Skin of body (tissue), 2 donors: ENCODE data around the gene VPS26C. TPM values are rescaled to one million over a fixed set of nuclear protein-coding genes. Genes with fewer than 3 reads are reported as not detected.
A peak's percentile ranks its signal among the peaks of the same experiment; 100 is the strongest.
"Not testable (repeated sequence)": the region's sequence is repeated elsewhere in the genome, so short reads cannot be mapped to it uniquely, and the experiment has no call there.

ENCODE experiments used
- DNase-seq: peaks from one replicate; lab custom pipeline; 2025; lab: John Stamatoyannopoulos, UW
- total RNA-seq: library from RNA; depleted of rRNA; stranded (reverse); fragments of >200 nt; gene quantifications from one replicate; pipeline ENCODE4 v1.2.3, GENCODE V29; 2014

Gene VPS26C
- total RNA-seq: 47.7 TPM

- peak; percentile 99 for DNase-seq
Observed at GRCh38 chr21:37267269-37268185, at the start of gene VPS26C. Gene VPS26C (minus strand): TSS chr21:37267334. CDS start chr21:37267294, 40 bp downstream.

GRCh38 chr21:37316072-37316471 is 48.9 kb upstream of the VPS26C start:
- DNase-seq: not testable (repeated sequence)

GRCh38 chr21:37300114-37300751 is 33.1 kb upstream of the VPS26C start:
- no peak for DNase-seq

GRCh38 chr21:37297364-37297763 is 30.2 kb upstream of the VPS26C start:
- DNase-seq: no peak

GRCh38 chr21:37294679-37295078 is 27.5 kb upstream of the VPS26C start:
- peak; percentile 13 for DNase-seq

- no peak for DNase-seq
Observed at GRCh38 chr21:37292941-37293340, 25.8 kb upstream of the VPS26C start.

GRCh38 chr21:37292041-37292440 is 24.9 kb upstream of the VPS26C start:
- no peak for DNase-seq

- DNase-seq: not testable (repeated sequence)
Observed at GRCh38 chr21:37283191-37283710, 16.1 kb upstream of the VPS26C start.

GRCh38 chr21:37282602-37283001 is 15.5 kb upstream of the VPS26C start:
- not testable (repeated sequence) for DNase-seq

GRCh38 chr21:37281993-37282392 is 14.9 kb upstream of the VPS26C start:
- DNase-seq: no peak

GRCh38 chr21:37281579-37281978 is 14.4 kb upstream of the VPS26C start:
- no peak for DNase-seq

- not testable (repeated sequence) for DNase-seq
Observed at GRCh38 chr21:37279271-37279670, 12.1 kb upstream of the VPS26C start.

- no peak for DNase-seq
Observed at GRCh38 chr21:37278199-37278598, 11.1 kb upstream of the VPS26C start.

GRCh38 chr21:37276377-37276776 is 9.2 kb upstream of the VPS26C start:
- no peak for DNase-seq

GRCh38 chr21:37273911-37274690 is 7.0 kb upstream of the VPS26C start:
- no peak for DNase-seq

- no peak for DNase-seq
Observed at GRCh38 chr21:37273440-37273839, 6.3 kb upstream of the VPS26C start.

- no peak for DNase-seq
Observed at GRCh38 chr21:37272897-37273296, 5.8 kb upstream of the VPS26C start.

GRCh38 chr21:37270576-37271365 is 3.6 kb upstream of the VPS26C start:
- DNase-seq: no peak

- no peak for DNase-seq
Observed at GRCh38 chr21:37269481-37269880, 2.3 kb upstream of the VPS26C start.

GRCh38 chr21:37268186-37268503 is 1.0 kb upstream of the VPS26C start:
- no peak for DNase-seq
